ENCODE results near the gene TFAP2E. TPM values are rescaled to one million over a fixed set of nuclear protein-coding genes. Genes with fewer than 3 reads are reported as not detected.

TFAP2E gene
- total RNA-seq, 2 donors from 2014 or later: not detected

DNA sequence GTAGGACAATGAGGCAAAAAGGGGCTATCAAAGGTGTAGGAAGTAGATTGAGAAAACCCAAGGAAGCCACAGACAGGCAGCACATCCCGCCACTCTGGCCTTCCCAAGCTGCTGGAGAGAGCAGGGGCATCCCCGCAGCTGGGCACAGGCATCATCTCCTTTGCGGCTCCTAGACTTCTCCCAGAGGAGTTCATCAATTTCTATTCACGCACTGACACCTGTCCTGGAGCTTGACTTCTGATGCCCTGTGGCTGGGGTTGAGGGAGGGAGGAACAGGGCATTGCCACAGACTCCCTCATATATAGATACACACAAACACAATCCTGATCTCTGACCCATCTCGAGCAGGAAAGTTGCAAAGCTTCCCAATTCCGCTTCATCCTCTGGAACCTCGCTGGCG lies 1.9 kb upstream of the TFAP2E start:
- Histone ChIP-seq H3K27ac (no peak overlapping the region), H3K9me3 (no peaks in the 10 kb centered on the region), H3K4me3 (no peak overlapping the region), H3K36me3 (replicated peaks in 1 of 2; ENCODE audit: insufficient read depth in 1 of 2, low read depth in 2 of 2) (no peaks in the 10 kb centered on the region), H3K27me3 (no peaks in the 10 kb centered on the region), H3K4me1 (peaks cover 13% of the 10 kb centered on the region)
- no peak for TF ChIP-seq POLR2A (IDR thresholded peaks at IDR 0.05)
- no peak for TF ChIP-seq CTCF (IDR thresholded peaks at IDR 0.05)
- intact Hi-C loops (cut with DNase I): loop anchor here (5.0 kb wide), 2 partner anchors 141 to 156 kb away; no protein-coding TSS in a partner anchor
- 85 to 87% methylated on average over 8 of the region's 8 CpGs for WGBS, 2 donors
- ATAC-seq: no peak
- no peak for DNase-seq

GRCh38 chr1:35572296-35572695 lies 818 bp upstream of the TFAP2E start:
- DNase-seq (no peak), ATAC-seq (no peak)
- intact Hi-C loops (cut with DNase I): loop anchor here (5.0 kb wide), 2 partner anchors 140 to 155 kb away; no protein-coding TSS in a partner anchor
- TF ChIP-seq POLR2A (IDR thresholded peaks at IDR 0.05) (no peak), CTCF (IDR thresholded peaks at IDR 0.05) (no peak)
- H3K9me3 ChIP-seq: no peaks in the 10 kb centered on the region
- H3K4me3 ChIP-seq: no peak overlapping the region
- H3K36me3 ChIP-seq (replicated peaks in 1 of 2; ENCODE audit: insufficient read depth in 1 of 2, low read depth in 2 of 2): no peaks in the 10 kb centered on the region
- H3K27ac ChIP-seq: no peak overlapping the region
- WGBS, 2 donors: 85 to 87% methylated on average over 2 of the region's 2 CpGs
- peaks cover 13% of the 10 kb centered on the region for H3K4me1 ChIP-seq
- no peaks in the 10 kb centered on the region for H3K27me3 ChIP-seq

GRCh38 chr1:35574125-35574654 lies 1.1 kb downstream of the TFAP2E start:
- TF ChIP-seq CTCF (IDR thresholded peaks at IDR 0.05): no peak
- TF ChIP-seq POLR2A (IDR thresholded peaks at IDR 0.05): no peak
- no peak for DNase-seq

GRCh38 chr1:35574655-35575415 lies 1.7 kb downstream of the TFAP2E start:
- WGBS, 2 donors: 77% methylated on average over 28 to 29 of the region's 30 CpGs
- Histone ChIP-seq H3K27me3 (no peaks in the 10 kb centered on the region), H3K36me3 (replicated peaks in 1 of 2; ENCODE audit: insufficient read depth in 1 of 2, low read depth in 2 of 2) (no peaks in the 10 kb centered on the region), H3K27ac (no peak overlapping the region), H3K9me3 (no peaks in the 10 kb centered on the region), H3K4me3 (no peak overlapping the region), H3K4me1 (peaks cover 13% of the 10 kb centered on the region)
- ATAC-seq: no peak
- DNase-seq: no peak
- intact Hi-C loops (cut with DNase I): loop anchor here (5.0 kb wide), 2 partner anchors 137 to 152 kb away; no protein-coding TSS in a partner anchor
- TF ChIP-seq CTCF (IDR thresholded peaks at IDR 0.05) (no peak), POLR2A (IDR thresholded peaks at IDR 0.05) (no peak)

More at GRCh38 chr1:35574125-35574654, 1.1 kb downstream of the TFAP2E start:
- Histone ChIP-seq H3K27ac (no peak overlapping the region), H3K9me3 (no peaks in the 10 kb centered on the region), H3K4me1 (peaks cover 13% of the 10 kb centered on the region), H3K36me3 (replicated peaks in 1 of 2; ENCODE audit: insufficient read depth in 1 of 2, low read depth in 2 of 2) (no peaks in the 10 kb centered on the region), H3K27me3 (no peaks in the 10 kb centered on the region), H3K4me3 (no peak overlapping the region)
- no peak for ATAC-seq
- intact Hi-C loops (cut with DNase I): loop anchor here (5.0 kb wide), 2 partner anchors 138 to 153 kb away; no protein-coding TSS in a partner anchor
- WGBS, 2 donors: 75 to 91% methylated on average over 7 to 48 of the region's 48 CpGs

All from body of pancreas (tissue), 4 donors.